Parathyroid adenoma (tissue), 2 donors: ENCODE data around the gene NUTM2F.

ENCODE experiments used
- H2AFZ ChIP-seq: fragments of 300-600 bp; sonication (generic); one replicate; pipeline ENCODE4 v1.7.0; 2017; ENCODE audit warnings: antibody characterized with exemption, mild to moderate bottlenecking
- H3K27ac ChIP-seq: fragments of 300-600 bp; sonication (generic); one replicate; pipeline ENCODE4 v1.7.0; 2017
- H3K27me3 ChIP-seq: fragments of 300-600 bp; sonication (generic); one replicate; pipeline ENCODE4 v1.7.0; 2017; ENCODE audit warnings: low read length; ENCODE audit not compliant: control insufficient read depth, insufficient read depth
- H3K36me3 ChIP-seq: fragments of 300-600 bp; sonication (generic); one replicate; pipeline ENCODE4 v1.7.0; 2017; ENCODE audit warnings: low read length; ENCODE audit not compliant: control insufficient read depth, insufficient read depth
- H3K4me1 ChIP-seq: fragments of 300-600 bp; sonication (generic); one replicate; pipeline ENCODE4 v1.7.0; 2017; ENCODE audit warnings: control low read depth
- H3K4me2 ChIP-seq: fragments of 300-600 bp; sonication (generic); one replicate; pipeline ENCODE4 v1.7.0; 2017; ENCODE audit warnings: low read length
- H3K4me3 ChIP-seq: fragments of 300-600 bp; sonication (generic); one replicate; pipeline ENCODE4 v1.7.0; 2017; ENCODE audit warnings: low read depth, low read length
- H3K79me2 ChIP-seq: fragments of 300-600 bp; sonication (generic); one replicate; pipeline ENCODE4 v1.7.0; 2017; ENCODE audit warnings: control low read depth
- H3K9ac ChIP-seq: fragments of 300-600 bp; sonication (generic); one replicate; pipeline ENCODE4 v1.7.0; 2017; ENCODE audit warnings: mild to moderate bottlenecking
- H3K9me3 ChIP-seq: fragments of 300-600 bp; sonication (generic); one replicate; pipeline ENCODE4 v1.7.0; 2017; ENCODE audit warnings: low read length; ENCODE audit not compliant: control insufficient read depth
- TF ChIP-seq, protein P1 (sequence below): fragments of 300-600 bp; sonication (generic); IDR thresholded peaks from one replicate; pipeline ENCODE4 v1.7.0; 2017; ENCODE audit warnings: antibody characterized with exemption, mild to moderate bottlenecking
- donor health status: primary hyperparathyroidism.

NUTM2F gene

GRCh38 chr9:94303321-94303720 is 25.1 kb downstream of the NUTM2F start:
- Histone ChIP-seq H3K9ac (no peak overlapping the region), H3K4me3 (no peak overlapping the region), H3K36me3 (no peaks in the 10 kb centered on the region), H3K27ac (no peak overlapping the region), H3K79me2 (no peaks in the 10 kb centered on the region), H3K27me3 (no peaks in the 10 kb centered on the region), H3K9me3 (no peaks in the 10 kb centered on the region), H2AFZ (no peak overlapping the region), H3K4me2 (no peak overlapping the region), H3K4me1 (peaks cover 3% of the 10 kb centered on the region)
- TF ChIP-seq, protein P1, sequence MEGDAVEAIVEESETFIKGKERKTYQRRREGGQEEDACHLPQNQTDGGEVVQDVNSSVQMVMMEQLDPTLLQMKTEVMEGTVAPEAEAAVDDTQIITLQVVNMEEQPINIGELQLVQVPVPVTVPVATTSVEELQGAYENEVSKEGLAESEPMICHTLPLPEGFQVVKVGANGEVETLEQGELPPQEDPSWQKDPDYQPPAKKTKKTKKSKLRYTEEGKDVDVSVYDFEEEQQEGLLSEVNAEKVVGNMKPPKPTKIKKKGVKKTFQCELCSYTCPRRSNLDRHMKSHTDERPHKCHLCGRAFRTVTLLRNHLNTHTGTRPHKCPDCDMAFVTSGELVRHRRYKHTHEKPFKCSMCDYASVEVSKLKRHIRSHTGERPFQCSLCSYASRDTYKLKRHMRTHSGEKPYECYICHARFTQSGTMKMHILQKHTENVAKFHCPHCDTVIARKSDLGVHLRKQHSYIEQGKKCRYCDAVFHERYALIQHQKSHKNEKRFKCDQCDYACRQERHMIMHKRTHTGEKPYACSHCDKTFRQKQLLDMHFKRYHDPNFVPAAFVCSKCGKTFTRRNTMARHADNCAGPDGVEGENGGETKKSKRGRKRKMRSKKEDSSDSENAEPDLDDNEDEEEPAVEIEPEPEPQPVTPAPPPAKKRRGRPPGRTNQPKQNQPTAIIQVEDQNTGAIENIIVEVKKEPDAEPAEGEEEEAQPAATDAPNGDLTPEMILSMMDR, result no peak

DNA sequence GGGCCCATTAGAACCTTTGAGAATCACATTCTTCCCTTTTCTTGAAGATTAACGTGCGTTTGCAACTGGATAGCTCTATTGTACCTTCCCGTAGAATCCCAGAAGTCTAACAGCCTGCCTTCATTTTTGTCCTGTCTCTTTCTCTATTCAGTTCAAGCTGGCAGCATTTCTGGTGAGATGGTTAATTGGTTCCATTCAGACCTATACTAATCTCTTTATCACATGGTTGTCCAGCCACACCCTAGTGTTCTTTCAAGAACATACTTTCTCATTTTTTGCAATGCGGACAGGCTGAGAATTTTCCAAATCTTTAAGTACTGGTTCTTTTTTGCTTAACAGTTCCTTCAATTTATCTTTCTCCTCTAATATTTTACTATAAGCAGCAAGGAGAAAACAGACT is 26.0 kb downstream of the NUTM2F start:
- peaks cover 3% of the 10 kb centered on the region for H3K4me1 ChIP-seq
- H3K4me3 ChIP-seq, result no peak overlapping the region
- TF ChIP-seq, protein P1, result no peak
- no peak overlapping the region for H3K9ac ChIP-seq
- no peak overlapping the region for H2AFZ ChIP-seq
- H3K4me2 ChIP-seq, result no peak overlapping the region
- H3K27ac ChIP-seq, result no peak overlapping the region
- no peaks in the 10 kb centered on the region for H3K79me2 ChIP-seq
- H3K9me3 ChIP-seq, result no peaks in the 10 kb centered on the region
- no peaks in the 10 kb centered on the region for H3K36me3 ChIP-seq
- no peaks in the 10 kb centered on the region for H3K27me3 ChIP-seq

DNA sequence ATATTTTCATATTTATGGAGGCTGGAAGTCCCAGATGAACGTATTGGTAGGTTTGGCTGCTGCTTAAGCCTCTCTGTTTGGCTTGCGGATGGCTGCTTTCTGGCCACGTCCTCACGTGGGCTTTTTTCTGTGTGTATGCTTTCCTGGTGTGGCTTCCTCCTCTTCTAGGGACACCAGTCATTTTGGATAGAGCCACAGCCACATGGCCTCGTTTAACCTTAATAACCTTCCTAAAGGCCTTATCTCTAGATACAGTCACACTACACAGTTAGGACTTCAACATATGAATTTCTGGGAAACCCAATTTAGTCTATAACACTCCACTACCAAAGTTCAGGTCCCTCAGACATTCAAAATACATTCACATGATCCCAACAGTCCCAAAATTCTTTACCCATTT is 26.9 kb downstream of the NUTM2F start:
- H3K36me3 ChIP-seq, result no peaks in the 10 kb centered on the region
- H3K4me2 ChIP-seq, result no peak overlapping the region
- no peaks in the 10 kb centered on the region for H3K79me2 ChIP-seq
- TF ChIP-seq, protein P1, result no peak
- H3K27me3 ChIP-seq, result no peaks in the 10 kb centered on the region
- H3K4me1 ChIP-seq, result peaks cover 3% of the 10 kb centered on the region
- H3K27ac ChIP-seq, result no peak overlapping the region
- H3K9me3 ChIP-seq, result no peaks in the 10 kb centered on the region
- H3K4me3 ChIP-seq, result no peak overlapping the region
- H3K9ac ChIP-seq, result no peak overlapping the region
- no peak overlapping the region for H2AFZ ChIP-seq

DNA sequence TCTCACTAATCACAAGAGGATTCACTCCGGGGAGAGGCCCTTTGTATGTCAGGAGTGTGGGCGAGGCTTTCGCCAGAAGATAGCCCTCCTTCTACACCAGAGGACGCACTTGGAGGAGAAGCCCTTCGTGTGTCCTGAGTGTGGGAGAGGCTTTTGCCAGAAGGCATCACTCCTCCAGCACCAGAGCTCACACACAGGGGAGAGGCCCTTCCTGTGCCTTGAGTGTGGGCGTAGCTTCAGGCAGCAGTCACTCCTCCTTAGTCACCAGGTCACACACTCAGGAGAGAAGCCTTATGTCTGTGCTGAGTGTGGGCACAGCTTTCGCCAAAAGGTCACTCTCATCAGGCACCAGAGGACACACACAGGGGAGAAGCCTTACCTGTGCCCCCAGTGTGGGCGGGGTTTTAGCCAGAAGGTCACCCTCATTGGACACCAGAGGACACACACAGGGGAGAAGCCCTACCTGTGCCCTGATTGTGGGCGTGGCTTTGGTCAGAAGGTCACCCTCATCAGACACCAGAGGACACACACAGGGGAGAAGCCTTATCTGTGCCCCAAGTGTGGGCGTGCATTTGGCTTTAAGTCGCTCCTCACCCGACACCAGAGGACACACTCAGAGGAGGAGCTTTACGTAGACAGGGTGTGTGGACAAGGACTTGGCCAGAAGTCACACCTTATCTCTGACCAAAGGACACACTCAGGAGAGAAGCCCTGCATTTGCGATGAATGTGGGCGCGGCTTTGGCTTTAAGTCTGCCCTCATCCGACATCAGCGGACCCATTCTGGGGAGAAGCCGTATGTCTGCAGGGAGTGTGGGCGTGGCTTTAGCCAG is 27.8 kb downstream of the NUTM2F start:
- Histone ChIP-seq H3K4me1 (peaks cover 3% of the 10 kb centered on the region), H3K4me3 (no peak overlapping the region), H2AFZ (no peak overlapping the region), H3K27ac (no peak overlapping the region), H3K9me3 (no peaks in the 10 kb centered on the region), H3K79me2 (no peaks in the 10 kb centered on the region), H3K27me3 (no peaks in the 10 kb centered on the region), H3K9ac (no peak overlapping the region), H3K36me3 (no peaks in the 10 kb centered on the region), H3K4me2 (no peak overlapping the region)
- TF ChIP-seq, protein P1, result no peak
